NCI-H1105 treated with DMSO at 0.1 percent for 48 hours (cell line): ENCODE data around the gene HMGCS2.

Source experiments
- DNase-seq: peaks from one replicate; lab custom pipeline; 2025; lab: John Stamatoyannopoulos, UW

HMGCS2 gene

GRCh38 chr1:119758584-119758983, 10.1 kb downstream of the HMGCS2 start:
- DNase-seq: no peak

GRCh38 chr1:119752592-119752991, 16.1 kb downstream of the HMGCS2 start:
- DNase-seq: no peak

GRCh38 chr1:119748040-119748439, 20.7 kb downstream of the HMGCS2 start:
- DNase-seq: no peak

DNA sequence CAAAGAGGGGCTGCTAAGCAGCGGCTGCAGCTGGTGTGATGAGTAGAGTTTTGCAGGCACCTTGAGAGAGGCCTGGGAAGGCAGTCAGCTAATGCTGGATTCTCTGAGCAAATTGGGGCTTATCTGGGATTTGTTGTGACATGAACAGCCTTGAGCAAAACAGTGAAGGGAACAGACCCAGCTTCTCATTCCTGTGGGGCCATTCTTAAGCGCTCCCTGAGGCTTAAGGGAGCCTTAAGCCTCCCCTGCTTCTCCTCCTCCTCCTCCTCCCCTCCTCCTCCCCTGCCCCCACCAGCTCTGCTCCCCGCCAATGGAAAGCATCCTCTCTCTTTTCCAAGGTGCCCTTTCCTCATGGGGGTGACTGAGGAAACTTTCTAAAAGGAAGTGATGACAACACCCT, 21.3 kb downstream of the HMGCS2 start:
- no peak for DNase-seq

GRCh38 chr1:119745034-119745433, 23.7 kb downstream of the HMGCS2 start:
- DNase-seq: no peak

DNA sequence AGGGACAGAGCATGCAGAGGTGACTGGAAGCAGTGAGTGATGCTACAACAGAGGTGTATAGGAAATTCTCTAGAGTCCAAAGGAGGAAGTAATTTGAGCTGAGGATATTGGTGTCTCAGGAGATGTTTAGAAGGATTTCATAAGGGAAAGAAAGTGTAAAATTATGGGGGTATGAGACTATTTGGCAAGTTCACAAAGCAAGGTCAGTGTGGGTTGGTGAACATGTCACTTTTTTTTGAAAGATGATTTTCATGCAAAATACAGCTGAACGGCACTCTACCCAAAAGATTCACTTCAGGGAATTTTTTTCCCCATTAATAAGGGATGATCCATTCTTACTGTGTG, 24.1 kb downstream of the HMGCS2 start:
- no peak for DNase-seq

DNA sequence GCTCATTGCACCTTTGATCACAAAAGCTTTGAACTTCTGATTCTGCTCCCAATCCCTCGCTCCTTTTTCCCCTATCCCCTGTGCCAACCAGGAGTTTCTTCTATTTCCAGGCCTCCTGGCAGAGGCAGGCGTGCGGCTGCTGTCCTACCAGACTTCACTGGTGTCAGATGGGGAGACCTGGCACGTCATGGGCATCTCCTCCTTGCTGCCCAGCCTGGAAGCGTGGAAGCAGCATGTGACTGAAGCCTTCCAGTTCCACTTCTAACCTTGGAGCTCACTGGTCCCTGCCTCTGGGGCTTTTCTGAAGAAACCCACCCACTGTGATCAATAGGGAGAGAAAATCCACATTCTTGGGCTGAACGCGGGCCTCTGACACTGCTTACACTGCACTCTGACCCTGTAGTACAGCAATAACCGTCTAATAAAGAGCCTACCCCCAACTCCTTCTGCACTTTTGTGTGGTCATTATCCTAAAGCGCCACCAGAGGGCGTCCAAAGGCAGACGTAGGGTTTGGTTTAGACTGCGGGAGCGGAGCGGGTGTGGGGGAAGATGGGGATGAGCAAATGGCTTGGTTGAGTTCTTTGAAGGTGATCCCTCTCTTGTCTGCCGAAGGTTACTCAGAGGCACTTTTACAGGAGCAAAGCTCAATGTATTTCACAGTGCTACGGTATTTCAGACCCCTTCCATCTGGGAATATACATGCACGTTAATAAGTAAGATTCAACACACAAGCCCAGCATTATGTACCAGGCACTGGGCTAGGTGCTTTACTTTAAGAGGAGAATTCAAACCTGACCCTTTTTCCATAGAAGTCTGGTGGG, 24.7 kb downstream of the HMGCS2 start:
- DNase-seq: peak; percentile 66

DNA sequence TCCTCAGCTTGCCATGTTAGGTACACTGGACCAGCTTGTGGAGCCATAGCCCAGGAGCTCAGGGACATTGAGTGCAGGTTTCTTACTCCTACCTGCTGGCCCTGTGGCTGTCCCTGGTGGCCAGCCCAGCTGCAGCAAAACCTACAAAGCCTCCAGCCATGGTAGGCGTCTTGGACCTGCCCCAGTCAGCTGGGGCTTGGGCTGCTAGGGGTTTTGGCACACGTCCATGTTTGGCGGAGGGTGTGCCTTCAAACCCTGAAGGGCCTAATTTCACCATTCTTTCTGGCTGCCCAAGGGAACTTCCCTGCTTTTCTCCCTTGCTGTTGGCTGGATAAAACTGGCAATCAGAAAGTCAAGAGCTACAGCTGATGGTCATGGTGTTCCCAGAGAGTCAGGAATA, 25.4 kb downstream of the HMGCS2 start:
- DNase-seq: peak; percentile 52

DNA sequence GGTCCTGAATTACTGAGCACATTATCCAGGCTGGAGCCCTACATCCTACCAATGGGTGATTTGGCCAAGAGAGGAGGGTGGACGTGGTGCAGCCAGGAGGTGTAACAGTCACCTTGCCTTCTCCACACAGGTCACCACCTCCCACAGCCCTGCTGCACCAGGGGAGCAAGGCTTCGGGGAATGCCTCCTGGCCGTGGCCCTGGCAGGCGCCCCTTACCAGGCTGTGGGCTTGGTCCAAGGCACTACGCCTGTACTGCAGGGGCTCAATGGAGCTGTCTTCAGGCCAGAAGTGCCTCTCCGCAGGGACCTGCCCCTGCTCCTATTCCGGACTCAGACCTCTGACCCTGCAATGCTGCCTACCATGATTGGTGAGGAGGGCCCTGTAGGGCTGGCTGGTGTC, 26.0 kb downstream of the HMGCS2 start:
- no peak for DNase-seq

DNA sequence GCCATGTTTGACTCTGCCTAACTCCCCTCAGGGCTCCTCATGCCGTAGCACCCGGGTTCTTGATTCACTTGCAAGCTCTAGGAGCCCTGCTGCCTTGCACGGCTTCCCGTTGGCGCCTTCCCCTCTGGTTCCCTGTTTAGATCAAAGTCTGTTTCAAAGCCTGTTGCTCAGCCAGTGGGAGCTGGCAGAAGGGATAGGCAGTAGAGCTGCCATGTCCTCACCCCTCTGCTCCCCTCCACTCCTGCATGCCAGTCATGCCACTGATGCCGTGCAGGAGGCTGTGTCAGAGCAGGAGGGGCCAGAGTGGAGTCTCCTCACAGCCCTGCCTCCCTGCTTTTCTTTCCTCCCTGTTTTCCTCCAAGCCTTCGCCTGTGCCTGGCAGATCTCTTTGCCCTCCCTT, 26.5 kb downstream of the HMGCS2 start:
- no peak for DNase-seq

GRCh38 chr1:119740896-119741780, 27.6 kb downstream of the HMGCS2 start:
- DNase-seq: no peak

- DNase-seq: no peak
Measured at GRCh38 chr1:119740261-119740660, 28.4 kb downstream of the HMGCS2 start.

- DNase-seq: no peak
Measured at GRCh38 chr1:119739150-119739549, 29.6 kb downstream of the HMGCS2 start.

GRCh38 chr1:119738100-119738720, 30.5 kb downstream of the HMGCS2 start:
- DNase-seq: no peak

DNA sequence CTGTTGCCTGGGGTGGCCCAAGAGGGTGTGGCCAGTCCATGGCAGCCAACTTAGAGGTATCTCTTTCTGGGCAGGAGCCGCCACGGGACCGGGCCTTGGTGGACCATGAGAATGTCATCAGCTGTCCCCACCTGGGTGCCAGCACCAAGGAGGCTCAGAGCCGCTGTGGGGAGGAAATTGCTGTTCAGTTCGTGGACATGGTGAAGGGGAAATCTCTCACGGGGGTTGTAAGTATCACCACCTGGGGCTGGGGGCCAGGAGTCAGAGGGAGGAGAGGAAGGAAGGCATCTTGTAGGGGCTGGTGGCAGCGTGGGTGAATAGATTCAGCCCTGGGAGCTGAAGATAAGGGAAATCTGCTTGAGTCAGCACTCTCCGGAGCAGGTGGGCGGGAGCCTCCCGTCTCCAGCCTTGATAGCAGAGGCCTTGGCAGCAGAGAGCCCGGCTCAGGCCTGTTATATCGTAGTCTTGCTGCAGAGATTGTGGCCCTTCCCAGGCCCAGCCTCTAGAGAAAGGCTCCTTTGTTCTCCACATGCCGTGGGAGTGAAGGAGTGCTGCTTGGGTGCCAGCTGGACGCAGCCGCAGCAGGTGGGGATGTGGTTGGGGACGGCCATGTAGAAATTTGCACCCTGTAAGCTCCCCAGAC, 31.5 kb downstream of the HMGCS2 start:
- DNase-seq: peak; percentile 10

- no peak for DNase-seq
Measured at GRCh38 chr1:119736649-119737039, 32.1 kb downstream of the HMGCS2 start.

- no peak for DNase-seq
Measured at GRCh38 chr1:119735217-119735616, 33.5 kb downstream of the HMGCS2 start.

DNA sequence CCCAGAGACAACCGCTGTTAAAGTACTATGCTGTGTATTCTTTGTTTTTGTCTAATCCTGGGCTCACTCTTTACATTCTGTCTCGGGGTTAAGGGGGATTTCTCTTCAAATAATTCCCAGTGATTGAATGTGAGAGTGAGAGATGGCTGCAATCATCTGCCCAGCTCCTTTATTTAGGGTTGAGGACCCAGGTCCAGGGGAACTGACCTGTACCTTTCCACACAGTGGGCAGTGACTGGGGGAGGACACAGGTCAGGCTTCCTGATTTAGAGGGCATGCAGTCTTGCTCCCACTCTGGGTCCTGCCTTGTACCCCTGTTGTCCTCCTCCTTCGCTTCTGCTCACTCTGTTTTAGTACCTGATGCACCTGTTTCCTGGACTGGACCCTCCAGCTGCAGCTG, 35.0 kb downstream of the HMGCS2 start:
- DNase-seq: no peak

DNA sequence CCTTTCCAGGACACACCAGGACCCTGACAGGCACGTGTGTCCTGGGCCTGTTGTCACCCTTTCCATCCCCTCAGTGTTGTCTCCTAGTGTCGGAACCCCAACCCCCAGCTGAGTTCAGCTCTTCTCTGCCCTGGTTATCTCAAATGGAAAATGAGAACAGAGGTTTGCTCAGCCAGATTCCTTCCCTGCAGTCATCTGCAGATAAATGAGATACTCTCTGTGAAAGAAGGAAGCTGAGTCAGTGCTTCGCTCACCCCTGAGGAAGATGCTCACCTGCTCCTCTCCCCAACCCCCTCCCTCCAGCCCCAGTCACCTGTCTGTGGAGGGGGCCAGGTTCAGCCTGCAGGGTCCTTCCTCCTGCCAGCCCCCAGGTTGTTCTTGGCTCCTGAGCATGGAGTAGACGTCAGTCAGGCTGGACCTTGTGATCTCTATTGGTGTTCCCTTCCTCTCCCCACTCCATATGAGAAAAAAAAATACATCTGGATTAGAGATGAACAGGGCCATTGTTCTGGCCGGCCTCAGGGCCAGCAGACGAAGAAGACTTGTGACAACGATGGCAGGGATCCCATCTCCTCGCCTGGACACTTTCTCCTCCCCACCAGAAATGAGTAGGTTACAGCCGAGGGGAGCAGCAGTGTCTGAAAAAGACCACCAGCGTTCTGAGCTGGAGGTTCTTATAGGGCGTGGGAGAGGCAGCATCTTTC, 36.1 kb downstream of the HMGCS2 start:
- DNase-seq: no peak

- no peak for DNase-seq
Measured at GRCh38 chr1:119731741-119732430, 36.8 kb downstream of the HMGCS2 start.

DNA sequence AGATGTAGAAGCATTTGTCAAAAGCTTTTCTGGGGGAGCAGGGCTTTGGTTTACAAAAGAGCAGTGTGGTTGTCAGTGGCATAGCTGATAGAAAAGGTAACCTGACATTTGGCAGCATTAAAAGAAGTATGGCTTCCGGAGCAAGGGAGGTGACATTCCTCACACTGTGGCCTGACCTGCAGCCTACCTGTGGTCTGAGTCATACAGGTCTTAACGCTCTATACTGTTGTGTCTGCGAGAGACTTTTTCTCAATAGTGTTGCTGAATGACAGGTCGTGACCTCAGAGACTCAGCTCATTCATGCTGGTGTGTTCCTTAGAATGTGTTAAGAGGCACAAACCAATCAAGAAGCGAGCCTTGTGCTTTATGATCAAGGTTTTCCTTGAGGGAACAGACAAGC, 37.6 kb downstream of the HMGCS2 start:
- DNase-seq: no peak
